SU-DHL-6 (cell line): ENCODE measurements around the gene DDX41.

Source experiments
- H2AFZ ChIP-seq: fragments of 200-600 bp; sonication (generic); 2 replicates; pipeline ENCODE4 v1.6.1; 2014; ENCODE audit warnings: low read depth, mild to moderate bottlenecking, moderate library complexity, mixed read lengths, antibody characterized with exemption, low read length; ENCODE audit not compliant: severe bottlenecking
- H3F3A ChIP-seq: fragments of 200-600 bp; shearing (Covaris generic); 2 replicates; pipeline ENCODE4 v1.6.0; 2016; ENCODE audit warnings: antibody characterized with exemption, mild to moderate bottlenecking; ENCODE audit not compliant: insufficient read depth
- H3K27ac ChIP-seq: fragments of 200-600 bp; sonication (generic); 2 replicates; pipeline ENCODE4 v1.5.1; 2016; ENCODE audit warnings: low read depth, mild to moderate bottlenecking, low read length, moderate library complexity, mixed read lengths
- H3K27me3 ChIP-seq: fragments of 200-600 bp; sonication (generic), shearing (Covaris generic); 2 replicates; pipeline ENCODE4 v1.6.0; 2014; ENCODE audit warnings: mild to moderate bottlenecking, low read length
- H3K36me3 ChIP-seq: fragments of 200-600 bp; sonication (generic); 2 replicates; pipeline ENCODE4 v1.6.1; 2014; ENCODE audit warnings: mild to moderate bottlenecking, low read length, mixed read lengths
- H3K4me2 ChIP-seq: fragments of 300-600, 200-600 bp; shearing (Covaris generic), sonication (generic); 2 replicates; pipeline ENCODE4 v1.6.0; 2014; ENCODE audit warnings: low read length, low read depth, mild to moderate bottlenecking; ENCODE audit not compliant: poor library complexity, severe bottlenecking
- H3K4me3 ChIP-seq: fragments of 200-600 bp; sonication (generic); 2 replicates; pipeline ENCODE4 v1.5.1; 2014; ENCODE audit warnings: antibody characterized with exemption, low read length, mild to moderate bottlenecking, mixed read lengths; ENCODE audit not compliant: insufficient read depth, poor library complexity, severe bottlenecking
- H3K79me2 ChIP-seq: fragments of 200-600 bp; sonication (generic); 2 replicates; pipeline ENCODE4 v1.6.1; 2014; ENCODE audit warnings: mild to moderate bottlenecking, low read length, moderate library complexity; ENCODE audit not compliant: insufficient read depth
- H3K9ac ChIP-seq: fragments of 200-600 bp; sonication (generic); 2 replicates; pipeline ENCODE4 v1.7.0; 2014; ENCODE audit warnings: mild to moderate bottlenecking, low read length
- H3K9me2 ChIP-seq: fragments of 200-600 bp; sonication (generic); replicated peaks from 2 replicates; pipeline ENCODE4 v1.6.1; 2014; ENCODE audit warnings: low read length; ENCODE audit not compliant: insufficient read depth
- H3K9me3 ChIP-seq: fragments of 200-600 bp; sonication (generic); 2 replicates; pipeline ENCODE4 v1.6.1; 2014; ENCODE audit warnings: low read length, mixed read lengths; ENCODE audit not compliant: insufficient read depth
- H4K20me1 ChIP-seq: fragments of 200-600 bp; sonication (generic); 2 replicates; pipeline ENCODE4 v1.6.1; 2014; ENCODE audit warnings: low read depth, mild to moderate bottlenecking, antibody characterized with exemption, low read length, moderate library complexity, mixed read lengths
- EZH2phosphoT487 ChIP-seq: fragments of 200-600 bp; sonication (generic), shearing (Covaris generic); conservative IDR thresholded peaks from 2 replicates; pipeline ENCODE4 v1.6.1; 2018; ENCODE audit warnings: mild to moderate bottlenecking, antibody characterized with exemption, low read length, moderate library complexity, mixed read lengths
- TF ChIP-seq, protein P1 (sequence below): fragments of 200-600 bp; sonication (generic); IDR thresholded peaks from one replicate; pipeline ENCODE4 v1.5.1; 2017; ENCODE audit warnings: antibody characterized with exemption, mild to moderate bottlenecking, low read length, moderate library complexity; ENCODE audit not compliant: insufficient read depth, poor library complexity, severe bottlenecking

DDX41 gene

GRCh38 chr5:177507596-177508220, 9.1 kb downstream of the DDX41 start:
- Histone ChIP-seq H3K4me3 (no peak overlapping the region), H3F3A (peaks cover 37% of the 10 kb centered on the region), H3K9ac (peak overlapping the region; percentile 88), H3K27ac (peak overlapping the region; percentile 95), H3K36me3 (peaks cover 5% of the 10 kb centered on the region), H3K27me3 (no peaks in the 10 kb centered on the region), H3K4me2 (peak overlapping the region; percentile 92), H3K79me2 (peaks cover 20% of the 10 kb centered on the region; the same call in 1 of the 2 replicates), H2AFZ (no peak overlapping the region), H4K20me1 (no peaks in the 10 kb centered on the region), H3K9me3 (no peaks in the 10 kb centered on the region), H3K9me2 (no peaks in the 10 kb centered on the region)
- no peak for TF ChIP-seq EZH2phosphoT487
- TF ChIP-seq, protein P1, sequence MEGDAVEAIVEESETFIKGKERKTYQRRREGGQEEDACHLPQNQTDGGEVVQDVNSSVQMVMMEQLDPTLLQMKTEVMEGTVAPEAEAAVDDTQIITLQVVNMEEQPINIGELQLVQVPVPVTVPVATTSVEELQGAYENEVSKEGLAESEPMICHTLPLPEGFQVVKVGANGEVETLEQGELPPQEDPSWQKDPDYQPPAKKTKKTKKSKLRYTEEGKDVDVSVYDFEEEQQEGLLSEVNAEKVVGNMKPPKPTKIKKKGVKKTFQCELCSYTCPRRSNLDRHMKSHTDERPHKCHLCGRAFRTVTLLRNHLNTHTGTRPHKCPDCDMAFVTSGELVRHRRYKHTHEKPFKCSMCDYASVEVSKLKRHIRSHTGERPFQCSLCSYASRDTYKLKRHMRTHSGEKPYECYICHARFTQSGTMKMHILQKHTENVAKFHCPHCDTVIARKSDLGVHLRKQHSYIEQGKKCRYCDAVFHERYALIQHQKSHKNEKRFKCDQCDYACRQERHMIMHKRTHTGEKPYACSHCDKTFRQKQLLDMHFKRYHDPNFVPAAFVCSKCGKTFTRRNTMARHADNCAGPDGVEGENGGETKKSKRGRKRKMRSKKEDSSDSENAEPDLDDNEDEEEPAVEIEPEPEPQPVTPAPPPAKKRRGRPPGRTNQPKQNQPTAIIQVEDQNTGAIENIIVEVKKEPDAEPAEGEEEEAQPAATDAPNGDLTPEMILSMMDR, result no peak

- Histone ChIP-seq H3F3A (peaks cover 42% of the 10 kb centered on the region), H3K9ac (peak overlapping the region; percentile 88; the same call in 1 of the 2 replicates), H3K4me2 (peak overlapping the region; percentile 92), H3K27ac (peak overlapping the region; percentile 95), H3K9me2 (no peaks in the 10 kb centered on the region), H3K79me2 (peaks cover 20% of the 10 kb centered on the region; the same call in 1 of the 2 replicates), H2AFZ (no peak overlapping the region), H3K36me3 (peaks cover 5% of the 10 kb centered on the region), H3K27me3 (no peaks in the 10 kb centered on the region), H3K4me3 (no peak overlapping the region), H4K20me1 (no peaks in the 10 kb centered on the region), H3K9me3 (no peaks in the 10 kb centered on the region)
- TF ChIP-seq, protein P1, result no peak
- TF ChIP-seq EZH2phosphoT487, result no peak
Observed at GRCh38 chr5:177507165-177507564, 9.6 kb downstream of the DDX41 start.

DNA sequence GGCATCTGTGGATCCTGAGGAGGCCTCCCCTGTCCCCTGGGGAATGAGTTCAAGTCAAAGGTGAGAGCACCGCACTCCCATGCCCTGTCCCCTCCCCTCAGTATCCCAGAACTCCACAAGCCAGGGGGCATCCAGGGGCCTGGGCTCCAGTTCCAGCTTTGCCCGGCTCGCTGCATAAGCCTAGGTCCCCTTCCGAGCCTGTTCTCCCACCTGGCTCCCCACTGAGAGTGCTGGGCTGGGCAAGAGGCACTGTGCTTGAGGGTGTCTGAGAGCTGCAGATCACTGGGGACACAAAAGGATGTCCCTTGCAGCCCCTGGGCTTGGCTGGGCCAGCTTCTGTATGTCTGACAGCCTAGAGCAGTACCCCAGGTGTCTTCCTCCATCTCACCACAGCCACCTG, 11.7 kb downstream of the DDX41 start:
- H3F3A ChIP-seq, result peaks cover 34% of the 10 kb centered on the region
- no peaks in the 10 kb centered on the region for H3K9me3 ChIP-seq
- TF ChIP-seq, protein P1, result no peak
- TF ChIP-seq EZH2phosphoT487, result no peak
- no peak overlapping the region for H3K4me2 ChIP-seq
- no peak overlapping the region for H3K4me3 ChIP-seq
- peaks cover 5% of the 10 kb centered on the region for H3K36me3 ChIP-seq
- H3K9me2 ChIP-seq, result no peaks in the 10 kb centered on the region
- H3K9ac ChIP-seq, result no peak overlapping the region
- H4K20me1 ChIP-seq, result no peaks in the 10 kb centered on the region
- H2AFZ ChIP-seq, result no peak overlapping the region
- H3K27me3 ChIP-seq, result no peaks in the 10 kb centered on the region
- peak overlapping the region; percentile 41 for H3K27ac ChIP-seq
- H3K79me2 ChIP-seq, result peaks cover 20% of the 10 kb centered on the region; the same call in 1 of the 2 replicates
